ENCODE measurements around the gene SH3PXD2B.
"Not testable (repeated sequence)": the region's sequence is repeated elsewhere in the genome, so short reads cannot be mapped to it uniquely, and the experiment has no call there.

The SH3PXD2B gene

DNA sequence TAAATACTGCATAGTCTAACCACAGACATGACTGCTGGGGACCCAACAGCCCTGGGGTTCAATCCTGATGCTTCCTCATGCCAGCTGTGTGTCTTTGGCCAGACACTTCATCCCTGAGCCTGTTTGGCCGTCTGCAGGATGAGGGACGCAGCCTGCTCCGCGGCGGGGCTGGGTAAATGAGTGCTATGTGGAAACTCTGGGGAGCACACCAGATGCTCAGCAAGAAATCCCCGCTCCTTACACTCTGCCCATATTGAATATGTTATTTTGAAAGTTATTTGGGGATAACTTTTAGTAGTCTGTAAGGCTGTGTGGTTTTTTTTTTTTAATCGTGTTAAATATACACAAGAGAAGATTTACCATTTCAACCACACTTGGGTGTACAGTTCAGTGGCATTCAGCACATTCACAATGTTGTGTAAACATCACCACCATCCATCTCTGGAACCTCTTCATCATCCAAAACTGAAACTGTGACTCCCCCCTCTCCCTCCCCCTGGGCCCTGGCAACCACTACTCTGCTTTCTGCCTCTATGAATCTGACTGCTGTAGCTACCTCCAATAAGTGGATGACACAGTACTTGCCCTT, 42.7 kb downstream of the SH3PXD2B start:
- Histone ChIP-seq H3K27ac (ENCODE audit: low read length) (peak overlapping the region; percentile 59), H3K4me3 (ENCODE audit: low read depth in 1 of 2, low read length in 2 of 2) (no peak overlapping the region), H3K4me1 (ENCODE audit: control insufficient read depth in 1 of 2, insufficient read depth in 2 of 2, low read length in 2 of 2) (peaks cover 36 to 58% of the 10 kb centered on the region in 2 donors), H3K9me3 (ENCODE audit: control insufficient read depth in 1 of 2, low read length in 2 of 2) (no peaks in the 10 kb centered on the region), H3K27me3 (ENCODE audit: low read depth, low read length) (no peaks in the 10 kb centered on the region), H3K36me3 (ENCODE audit: control insufficient read depth in 1 of 2, insufficient read depth in 2 of 2, low read length in 2 of 2) (no peaks in the 10 kb centered on the region)

DNA sequence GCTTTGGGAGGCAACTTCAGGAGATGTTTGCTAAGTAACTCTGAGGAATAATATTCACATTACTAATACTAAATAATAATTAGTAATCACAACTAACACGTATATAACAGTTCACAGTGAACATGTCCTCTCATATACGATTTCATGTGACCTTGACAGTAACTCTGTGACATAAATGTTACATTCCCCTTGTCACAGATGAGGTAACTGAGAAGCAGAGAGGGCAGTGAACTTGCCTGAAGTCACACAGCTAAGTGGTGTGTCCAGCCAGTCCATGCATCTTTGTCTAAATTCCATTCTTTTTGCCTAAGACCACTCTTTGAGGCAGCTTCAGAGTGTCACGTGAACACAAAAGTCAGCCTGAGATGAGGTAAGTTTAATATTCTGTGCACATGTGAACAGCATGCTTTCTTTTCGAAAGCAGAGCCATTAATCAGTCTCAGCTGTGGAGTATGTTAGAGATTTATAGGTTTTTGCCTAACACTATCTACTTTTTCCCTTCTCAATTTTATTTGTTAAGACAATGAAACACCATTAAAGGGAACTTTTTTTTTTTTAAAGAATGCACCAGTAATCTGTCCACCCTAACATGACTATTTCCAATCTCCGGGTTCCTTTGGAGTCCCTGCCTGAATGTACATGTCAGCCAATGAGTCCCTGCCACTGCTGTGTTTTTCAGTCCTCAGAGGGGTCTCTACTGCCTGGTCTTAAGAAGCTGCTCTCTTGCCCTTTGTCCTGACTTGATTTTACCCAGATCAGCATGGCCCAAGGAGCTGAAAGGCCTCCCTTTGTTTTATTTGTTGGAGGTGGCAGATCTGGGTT, 43.5 kb downstream of the SH3PXD2B start:
- no peak overlapping the region for H3K4me3 ChIP-seq (ENCODE audit: low read depth in 1 of 2, low read length in 2 of 2)
- H3K36me3 ChIP-seq (ENCODE audit: control insufficient read depth in 1 of 2, insufficient read depth in 2 of 2, low read length in 2 of 2), result peaks cover 3 to 4% of the 10 kb centered on the region in 2 donors
- peak overlapping the region; percentile 59 for H3K27ac ChIP-seq (ENCODE audit: low read length)
- peaks cover 36 to 57% of the 10 kb centered on the region in 2 donors for H3K4me1 ChIP-seq (ENCODE audit: control insufficient read depth in 1 of 2, insufficient read depth in 2 of 2, low read length in 2 of 2)
- no peaks in the 10 kb centered on the region for H3K27me3 ChIP-seq (ENCODE audit: low read depth, low read length)
- H3K9me3 ChIP-seq (ENCODE audit: control insufficient read depth in 1 of 2, low read length in 2 of 2), result no peaks in the 10 kb centered on the region

DNA sequence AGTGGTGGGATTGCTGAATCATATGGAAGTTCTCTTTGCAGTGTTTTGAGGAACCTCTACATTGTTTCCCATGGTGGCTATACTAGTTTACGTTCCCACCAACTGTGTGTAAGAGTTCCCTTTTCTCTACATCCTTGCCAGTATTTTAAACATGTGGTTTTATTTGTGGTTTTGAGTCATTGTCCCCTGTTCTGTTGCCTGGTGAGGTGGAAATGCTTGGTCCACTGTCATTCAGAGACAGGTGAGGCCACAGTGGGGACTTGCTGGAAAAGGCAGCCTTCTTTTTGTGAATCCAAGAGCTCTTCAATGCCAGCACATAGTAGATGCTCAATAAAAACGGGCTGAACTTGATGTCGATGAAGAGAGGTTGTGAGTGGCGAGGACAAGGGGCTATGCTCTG, 44.2 kb downstream of the SH3PXD2B start:
- Histone ChIP-seq H3K4me1 (ENCODE audit: control insufficient read depth in 1 of 2, insufficient read depth in 2 of 2, low read length in 2 of 2) (peaks cover 36 to 50% of the 10 kb centered on the region in 2 donors), H3K9me3 (ENCODE audit: control insufficient read depth in 1 of 2, low read length in 2 of 2) (no peaks in the 10 kb centered on the region), H3K27ac (ENCODE audit: low read length) (no peak overlapping the region), H3K36me3 (ENCODE audit: control insufficient read depth in 1 of 2, insufficient read depth in 2 of 2, low read length in 2 of 2) (peaks cover 5 to 6% of the 10 kb centered on the region in 2 donors), H3K4me3 (ENCODE audit: low read depth in 1 of 2, low read length in 2 of 2) (no peak overlapping the region), H3K27me3 (ENCODE audit: low read depth, low read length) (no peaks in the 10 kb centered on the region)

DNA sequence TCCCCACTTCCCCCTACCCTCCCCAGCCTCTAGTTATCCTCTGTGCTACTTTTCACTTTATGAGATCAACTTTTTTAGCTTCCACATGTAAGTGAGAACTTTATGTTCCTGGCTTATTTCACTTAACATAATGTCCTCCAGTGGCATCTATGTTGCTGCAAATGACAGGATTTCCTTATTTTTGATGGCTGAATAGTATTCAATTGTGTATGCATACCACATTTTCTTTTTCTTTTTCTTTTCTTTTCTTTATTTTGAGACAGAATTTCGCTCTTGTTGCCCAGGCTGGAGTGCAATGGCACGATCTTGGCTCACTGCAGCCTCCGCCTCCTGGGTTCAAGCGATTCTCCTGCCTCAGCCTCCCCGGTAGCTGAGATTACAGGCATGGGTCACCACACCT, 44.8 kb downstream of the SH3PXD2B start:
- H3K4me1 ChIP-seq (ENCODE audit: control insufficient read depth in 1 of 2, insufficient read depth in 2 of 2, low read length in 2 of 2), result peaks cover 31 to 46% of the 10 kb centered on the region in 2 donors
- not testable (repeated sequence) for H3K27me3 ChIP-seq (ENCODE audit: low read depth, low read length); H3K9me3 ChIP-seq (ENCODE audit: control insufficient read depth in 1 of 2, low read length in 2 of 2); H3K4me3 ChIP-seq (ENCODE audit: low read depth in 1 of 2, low read length in 2 of 2); H3K27ac ChIP-seq (ENCODE audit: low read length)
- peaks cover 5 to 11% of the 10 kb centered on the region in 2 donors for H3K36me3 ChIP-seq (ENCODE audit: control insufficient read depth in 1 of 2, insufficient read depth in 2 of 2, low read length in 2 of 2)

DNA sequence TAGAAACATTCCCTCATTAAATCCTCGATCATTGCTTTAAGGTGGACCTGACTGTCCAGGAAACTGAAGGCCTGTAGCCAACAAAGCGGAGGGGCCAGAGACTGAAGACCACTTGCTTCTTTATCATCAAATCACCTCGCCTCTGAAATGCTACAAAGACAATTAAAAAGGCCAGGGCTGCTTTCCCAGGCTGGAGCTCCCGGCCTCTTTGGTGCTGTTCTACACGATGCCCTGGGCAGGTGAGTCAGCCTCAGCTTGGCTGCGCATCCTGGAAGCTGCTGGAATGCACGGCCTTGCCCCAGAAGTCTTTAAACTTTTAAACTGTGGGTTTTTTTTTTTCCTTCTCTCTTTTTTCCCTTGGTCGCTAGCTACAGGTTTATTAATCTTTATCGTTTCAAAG, 46.5 kb downstream of the SH3PXD2B start:
- H3K4me1 ChIP-seq (ENCODE audit: control insufficient read depth in 1 of 2, insufficient read depth in 2 of 2, low read length in 2 of 2), result peaks cover 20 to 41% of the 10 kb centered on the region in 2 donors
- H3K4me3 ChIP-seq (ENCODE audit: low read depth in 1 of 2, low read length in 2 of 2), result no peak overlapping the region

DNA sequence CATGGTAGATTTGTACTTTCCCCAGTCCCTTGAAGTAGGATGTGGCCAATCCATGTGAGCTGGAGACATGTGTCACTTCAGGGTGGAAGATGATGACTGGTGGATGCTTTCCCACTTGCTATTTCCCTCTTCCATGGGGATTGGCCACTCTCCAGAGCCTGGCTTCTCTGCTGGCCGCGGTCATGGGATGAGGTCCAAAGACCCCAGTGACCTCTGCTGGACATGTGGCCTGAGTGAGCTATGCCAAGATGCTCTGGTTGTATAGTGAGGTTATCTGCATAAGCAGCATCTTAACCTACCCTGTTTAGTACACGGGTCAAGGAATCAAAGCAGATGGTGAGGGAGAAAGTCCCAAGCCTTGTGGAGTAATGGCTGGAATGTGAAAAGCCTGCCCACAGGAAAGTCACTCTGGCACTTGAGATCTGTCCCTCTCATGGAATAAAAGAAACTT, 47.1 kb downstream of the SH3PXD2B start:
- Histone ChIP-seq H3K9me3 (ENCODE audit: control insufficient read depth in 1 of 2, low read length in 2 of 2) (no peaks in the 10 kb centered on the region), H3K27ac (ENCODE audit: low read length) (peak overlapping the region; percentile 41), H3K27me3 (ENCODE audit: low read depth, low read length) (no peaks in the 10 kb centered on the region), H3K4me1 (ENCODE audit: control insufficient read depth in 1 of 2, insufficient read depth in 2 of 2, low read length in 2 of 2) (peaks cover 14 to 41% of the 10 kb centered on the region in 2 donors), H3K36me3 (ENCODE audit: control insufficient read depth in 1 of 2, insufficient read depth in 2 of 2, low read length in 2 of 2) (peaks cover 5 to 11% of the 10 kb centered on the region in 2 donors), H3K4me3 (ENCODE audit: low read depth in 1 of 2, low read length in 2 of 2) (no peak overlapping the region)

More for the DNA sequence above, 46.5 kb downstream of the SH3PXD2B start:
- H3K27me3 ChIP-seq (ENCODE audit: low read depth, low read length), result no peaks in the 10 kb centered on the region
- peak overlapping the region; percentile 41 for H3K27ac ChIP-seq (ENCODE audit: low read length)
- peaks cover 5 to 11% of the 10 kb centered on the region in 2 donors for H3K36me3 ChIP-seq (ENCODE audit: control insufficient read depth in 1 of 2, insufficient read depth in 2 of 2, low read length in 2 of 2)
- no peaks in the 10 kb centered on the region for H3K9me3 ChIP-seq (ENCODE audit: control insufficient read depth in 1 of 2, low read length in 2 of 2)

DNA sequence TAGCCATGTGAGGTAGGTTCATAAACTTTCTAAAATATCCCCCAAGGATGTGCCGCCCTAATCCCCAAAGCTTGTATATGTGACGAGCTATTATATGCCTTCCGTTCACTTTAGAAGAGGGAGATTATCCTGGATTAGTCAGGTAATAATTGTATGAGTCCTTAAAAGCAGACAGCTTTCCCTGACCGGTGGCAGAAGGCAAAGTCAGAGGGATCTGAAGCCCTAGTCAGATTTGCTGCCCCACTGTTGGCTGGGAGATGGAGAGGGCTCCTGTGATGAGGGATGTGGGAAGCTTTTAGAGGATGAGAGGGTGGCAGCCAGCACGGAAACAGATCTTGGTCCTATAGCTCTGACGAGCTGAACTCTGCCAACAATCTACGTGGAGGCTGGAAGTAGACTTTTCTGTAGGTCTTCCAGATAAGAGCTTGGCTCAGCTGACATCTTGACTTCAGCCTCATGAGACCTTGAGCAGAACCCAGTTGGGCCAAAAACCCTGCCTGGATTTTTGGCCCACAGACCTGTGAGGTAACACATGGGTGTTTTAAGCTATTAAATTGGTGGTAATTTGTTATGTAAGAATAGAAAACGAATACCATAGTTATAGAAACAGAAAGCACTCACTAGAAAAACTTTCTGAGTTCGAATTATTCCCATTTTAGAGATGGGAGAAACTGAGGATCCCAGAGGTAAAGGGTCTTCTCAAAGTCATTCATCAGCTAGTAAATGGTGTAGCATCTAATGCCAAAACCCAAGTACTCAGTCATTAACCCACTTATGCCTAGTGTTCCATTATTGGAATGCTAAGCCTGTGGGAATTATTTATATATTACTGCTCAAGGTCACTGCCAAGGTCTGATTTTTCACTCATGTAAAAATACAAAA, 48.9 kb downstream of the SH3PXD2B start:
- peaks cover 0 to 26% of the 10 kb centered on the region in 2 donors for H3K4me1 ChIP-seq (ENCODE audit: control insufficient read depth in 1 of 2, insufficient read depth in 2 of 2, low read length in 2 of 2)
- H3K36me3 ChIP-seq (ENCODE audit: control insufficient read depth in 1 of 2, insufficient read depth in 2 of 2, low read length in 2 of 2), result peaks cover 5 to 11% of the 10 kb centered on the region in 2 donors
- H3K9me3 ChIP-seq (ENCODE audit: control insufficient read depth in 1 of 2, low read length in 2 of 2), result no peaks in the 10 kb centered on the region
- H3K27ac ChIP-seq (ENCODE audit: low read length), result no peak overlapping the region
- no peak overlapping the region for H3K4me3 ChIP-seq (ENCODE audit: low read depth in 1 of 2, low read length in 2 of 2)
- H3K27me3 ChIP-seq (ENCODE audit: low read depth, low read length), result no peaks in the 10 kb centered on the region

DNA sequence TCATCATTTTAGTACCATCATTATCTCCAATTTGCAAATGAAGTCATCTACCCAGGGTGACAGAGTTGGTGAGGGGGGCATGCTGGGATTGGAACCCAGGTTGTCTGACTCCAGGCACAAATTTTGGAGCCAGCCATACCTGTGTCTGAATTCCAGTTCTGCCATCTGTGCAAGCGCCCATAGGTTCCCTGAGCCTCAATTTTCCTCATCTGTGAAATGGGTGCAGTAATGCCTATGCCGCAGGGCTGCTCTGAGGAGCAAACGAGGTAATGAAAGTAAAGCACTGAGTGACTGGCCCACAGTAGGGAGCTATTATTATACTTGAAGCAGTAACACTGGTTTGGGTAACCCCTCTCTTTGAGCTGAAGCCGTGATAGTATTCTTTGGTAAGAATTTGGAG, 49.6 kb downstream of the SH3PXD2B start:
- Histone ChIP-seq H3K27ac (ENCODE audit: low read length) (no peak overlapping the region), H3K36me3 (ENCODE audit: control insufficient read depth in 1 of 2, insufficient read depth in 2 of 2, low read length in 2 of 2) (peaks cover 5 to 11% of the 10 kb centered on the region in 2 donors), H3K4me1 (ENCODE audit: control insufficient read depth in 1 of 2, insufficient read depth in 2 of 2, low read length in 2 of 2) (peaks cover 0 to 26% of the 10 kb centered on the region in 2 donors), H3K27me3 (ENCODE audit: low read depth, low read length) (no peaks in the 10 kb centered on the region), H3K4me3 (ENCODE audit: low read depth in 1 of 2, low read length in 2 of 2) (no peak overlapping the region), H3K9me3 (ENCODE audit: control insufficient read depth in 1 of 2, low read length in 2 of 2) (no peaks in the 10 kb centered on the region)

DNA sequence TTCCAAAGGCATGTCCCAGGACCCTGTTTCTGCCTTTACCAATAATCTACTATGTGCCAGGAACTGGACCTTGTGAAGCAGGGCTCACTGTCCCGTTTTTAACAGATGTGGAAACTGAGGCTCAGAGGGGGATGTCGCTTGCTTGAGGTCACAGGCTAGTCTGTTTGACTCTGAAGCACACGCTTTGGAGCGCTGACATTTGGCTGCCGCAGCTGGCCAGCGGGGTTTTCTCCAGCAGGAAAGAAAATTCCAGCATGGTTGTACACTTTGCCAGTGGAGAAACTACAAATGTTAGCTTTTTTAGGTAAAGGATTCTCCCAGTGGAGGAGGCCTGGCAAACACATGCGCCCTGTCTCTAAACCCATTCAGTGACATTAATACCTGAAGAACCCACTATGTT, 50.5 kb downstream of the SH3PXD2B start:
- peak overlapping the region in 1 of 2 donors; percentile 8 for H3K4me3 ChIP-seq (ENCODE audit: low read depth in 1 of 2, low read length in 2 of 2)
- H3K27me3 ChIP-seq (ENCODE audit: low read depth, low read length), result no peaks in the 10 kb centered on the region
- peaks cover 5 to 11% of the 10 kb centered on the region in 2 donors for H3K36me3 ChIP-seq (ENCODE audit: control insufficient read depth in 1 of 2, insufficient read depth in 2 of 2, low read length in 2 of 2)
- peaks cover 0 to 26% of the 10 kb centered on the region in 2 donors for H3K4me1 ChIP-seq (ENCODE audit: control insufficient read depth in 1 of 2, insufficient read depth in 2 of 2, low read length in 2 of 2)
- H3K9me3 ChIP-seq (ENCODE audit: control insufficient read depth in 1 of 2, low read length in 2 of 2), result no peaks in the 10 kb centered on the region
- peak overlapping the region; percentile 81 for H3K27ac ChIP-seq (ENCODE audit: low read length)

DNA sequence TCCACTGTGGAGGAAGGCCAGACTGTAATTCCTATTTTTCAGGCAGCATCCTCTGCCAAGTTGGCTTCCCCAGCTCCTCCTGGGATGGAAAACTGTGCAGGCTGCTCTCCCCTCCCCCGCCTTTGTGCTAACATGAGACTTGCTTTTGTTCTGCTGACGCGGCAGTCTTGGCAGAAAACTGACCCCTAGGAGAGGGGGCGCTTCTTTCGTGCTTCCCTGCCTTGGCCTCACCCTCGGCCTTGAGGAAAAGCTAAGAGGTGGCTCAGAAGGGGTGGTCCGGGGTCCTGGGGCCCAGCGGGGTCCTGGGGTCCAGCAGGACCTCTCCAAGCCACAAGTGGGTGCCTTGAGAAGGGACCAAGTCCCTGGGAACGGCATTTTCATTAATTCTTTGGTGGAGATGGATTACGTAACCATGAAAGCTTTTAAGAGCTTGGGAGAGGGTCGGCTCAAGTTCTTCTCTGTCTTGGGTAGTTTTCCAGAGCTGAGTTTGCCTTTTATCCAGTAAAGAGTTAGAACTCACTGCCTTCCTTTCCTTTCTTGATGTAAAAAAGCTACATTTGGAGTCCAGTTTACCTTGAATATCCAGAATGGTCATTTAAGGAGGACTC, 51.0 kb downstream of the SH3PXD2B start:
- Histone ChIP-seq H3K27me3 (ENCODE audit: low read depth, low read length) (no peaks in the 10 kb centered on the region), H3K36me3 (ENCODE audit: control insufficient read depth in 1 of 2, insufficient read depth in 2 of 2, low read length in 2 of 2) (peaks cover 5 to 11% of the 10 kb centered on the region in 2 donors), H3K4me3 (ENCODE audit: low read depth in 1 of 2, low read length in 2 of 2) (peak overlapping the region in 1 of 2 donors; percentile 8), H3K4me1 (ENCODE audit: control insufficient read depth in 1 of 2, insufficient read depth in 2 of 2, low read length in 2 of 2) (peaks cover 0 to 26% of the 10 kb centered on the region in 2 donors), H3K27ac (ENCODE audit: low read length) (peak overlapping the region; percentile 81), H3K9me3 (ENCODE audit: control insufficient read depth in 1 of 2, low read length in 2 of 2) (no peaks in the 10 kb centered on the region)

Data from muscle layer of duodenum (tissue), 2 donors.